Posterior cingulate gyrus (tissue), 11 donors: ENCODE data around the gene RCC2.
"Not testable (repeated sequence)": the region's sequence is repeated elsewhere in the genome, so short reads cannot be mapped to it uniquely, and the experiment has no call there.

Source experiments
- DNase-seq, 10 donors: peaks; one replicate each; pipeline versions ENCODE4 v3.0.0 to v3.0.0-alpha.2; 2020 to 2021; ENCODE audit warnings: mixed read lengths in 3 of 10
- intact Hi-C: fragments of 100-400 bp; cut with DNase I; formaldehyde crosslinking; loops from one replicate; pipeline ENCODE4 v1.15.1; 2023

Gene RCC2

DNA sequence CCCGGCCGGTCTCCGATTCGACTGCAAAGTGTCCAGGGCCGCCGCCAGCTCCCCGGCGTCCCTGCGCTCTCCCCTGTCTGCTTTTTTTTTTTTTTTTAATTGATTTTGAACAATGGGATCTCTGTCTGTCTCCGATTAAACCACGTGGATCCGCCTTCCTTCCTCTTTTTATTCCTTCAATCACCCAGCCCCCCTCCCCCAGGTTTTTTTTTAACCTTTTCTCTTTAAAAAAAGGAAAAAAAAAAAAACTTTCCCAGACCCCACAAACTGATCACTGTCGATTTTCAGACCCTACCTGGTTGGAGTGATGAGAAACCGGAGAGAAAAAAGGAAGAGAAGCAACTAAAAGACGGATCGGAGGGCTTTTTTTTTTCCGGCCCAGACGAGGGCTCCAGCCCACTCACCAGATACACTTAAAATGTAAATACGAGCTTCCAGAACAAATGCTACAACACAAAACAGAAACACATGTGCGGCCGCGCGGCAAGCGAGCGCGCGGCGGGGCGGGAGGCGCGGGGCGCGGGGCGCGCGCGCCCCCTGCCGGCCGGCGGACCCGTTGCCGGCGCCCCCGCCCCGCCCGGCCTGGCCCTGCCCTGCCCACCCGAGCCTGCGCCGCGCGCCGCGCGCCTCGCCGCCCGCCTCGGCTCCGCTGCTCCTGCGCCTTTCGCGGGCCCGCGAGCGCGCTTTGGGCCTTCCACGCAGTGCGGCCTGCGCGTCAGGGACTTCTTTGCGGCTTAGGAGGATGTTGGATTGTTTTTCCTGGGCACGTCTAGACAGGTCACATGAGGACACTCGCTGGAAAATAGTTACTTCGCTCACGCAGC lies at the start of gene RCC2:
Gene RCC2 (minus strand): TSS at position 428 of the 824 bp plus-strand sequence. CDS start 1,163 bp downstream, outside the sequence.
- peak; percentile 25 to 96 (median 69) for DNase-seq
- intact Hi-C loops: loop anchor here (1.0 to 5.0 kb wide), 2 partner anchors 20 to 382 kb away; no protein-coding TSS in a partner anchor

GRCh38 chr1:17486242-17486641 lies 46.8 kb upstream of the RCC2 start:
- no peak for DNase-seq
- intact Hi-C loops: no loop called here

- intact Hi-C loops: no loop called here
- peak in 1 of 10 donors; percentile 16 for DNase-seq
Measured at GRCh38 chr1:17485281-17485680, 45.8 kb upstream of the RCC2 start.

DNA sequence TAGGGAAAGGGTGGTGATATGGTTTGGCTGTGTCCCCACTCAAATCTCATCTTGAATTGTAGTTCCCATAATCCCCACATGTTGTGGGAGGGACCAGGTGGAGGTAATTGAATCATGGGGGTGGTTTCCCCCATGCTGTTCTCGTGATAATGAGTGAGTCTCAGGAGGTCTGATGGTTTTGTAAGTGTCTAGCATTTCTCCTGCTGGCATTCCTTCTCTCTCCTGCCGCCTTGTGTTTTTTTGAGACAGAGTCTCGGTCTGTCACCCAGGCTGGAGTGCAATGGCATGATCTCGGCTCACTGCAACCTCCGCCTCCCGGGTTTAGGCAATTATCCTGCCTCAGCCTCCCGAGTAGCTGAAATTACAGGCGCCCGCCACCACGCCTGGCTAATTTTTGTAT lies 42.5 kb upstream of the RCC2 start:
- intact Hi-C loops, DNase-seq: not testable (repeated sequence)

DNA sequence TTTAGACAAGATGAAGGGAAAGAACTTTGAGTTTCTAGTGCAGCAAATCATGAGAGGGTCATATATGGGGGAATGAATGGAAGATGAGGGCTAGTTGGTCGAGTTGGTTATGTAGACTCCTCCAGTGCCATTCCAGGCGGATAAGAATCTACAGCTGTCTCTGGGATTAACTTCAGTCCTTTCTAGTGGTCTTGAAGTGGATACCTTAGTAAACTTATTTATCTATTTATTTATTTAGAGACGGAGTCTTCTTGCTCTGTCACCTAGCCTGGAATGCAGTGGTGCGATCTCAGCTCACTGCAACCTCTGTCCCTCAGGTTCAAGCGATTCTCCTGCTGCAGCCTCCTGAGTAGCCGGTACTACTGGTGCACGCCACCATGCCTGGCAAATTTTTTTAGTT lies 41.4 kb upstream of the RCC2 start:
- DNase-seq: no peak
- intact Hi-C loops: no loop called here

DNA sequence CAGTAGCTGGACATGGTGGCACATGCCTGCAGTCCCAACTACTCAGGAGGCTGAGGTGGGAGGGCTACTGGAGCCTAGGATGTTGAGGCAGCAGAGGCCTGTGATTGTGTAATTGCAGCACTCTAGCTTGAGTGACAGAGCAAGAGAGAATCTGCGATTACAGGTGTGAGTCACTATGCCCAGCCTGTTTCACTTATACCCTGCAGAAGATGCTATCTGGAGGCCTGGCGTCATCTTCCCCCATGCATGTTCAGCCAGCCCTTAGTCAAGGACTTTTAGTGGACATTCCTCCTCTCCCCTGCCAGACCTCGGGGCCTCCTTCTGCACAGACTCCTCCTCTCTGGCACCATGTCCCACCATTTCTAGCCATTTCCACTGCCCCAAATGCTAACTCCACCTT lies 36.3 kb upstream of the RCC2 start:
- intact Hi-C loops: no loop called here
- DNase-seq: peak in 1 of 10 donors; percentile 7

- DNase-seq: peak in 1 of 10 donors; percentile 37
- intact Hi-C loops: not testable (repeated sequence)
Measured at GRCh38 chr1:17474836-17475555, 35.5 kb upstream of the RCC2 start.

DNA sequence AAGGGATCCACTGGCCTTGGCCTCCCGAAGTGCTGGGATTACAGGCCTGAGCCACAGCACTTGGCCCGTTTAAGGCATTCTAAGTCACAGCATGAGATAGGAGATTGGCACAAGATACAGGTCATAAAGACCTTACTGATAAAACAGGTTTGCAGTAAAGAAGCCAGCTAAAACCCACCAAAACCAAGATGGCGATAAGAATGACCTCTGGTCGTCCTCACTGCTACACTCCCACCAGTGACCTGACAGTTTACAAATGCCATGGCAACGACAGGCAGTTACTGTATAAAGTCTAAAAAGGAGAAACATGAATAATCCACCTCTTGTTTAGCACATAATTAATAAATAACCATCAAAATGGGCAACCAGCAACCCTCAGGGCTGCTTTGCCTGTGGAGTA lies 33.3 kb upstream of the RCC2 start:
- no peak for DNase-seq
- intact Hi-C loops: no loop called here

- intact Hi-C loops: no loop called here
Measured at GRCh38 chr1:17471393-17471792, 31.9 kb upstream of the RCC2 start.

DNA sequence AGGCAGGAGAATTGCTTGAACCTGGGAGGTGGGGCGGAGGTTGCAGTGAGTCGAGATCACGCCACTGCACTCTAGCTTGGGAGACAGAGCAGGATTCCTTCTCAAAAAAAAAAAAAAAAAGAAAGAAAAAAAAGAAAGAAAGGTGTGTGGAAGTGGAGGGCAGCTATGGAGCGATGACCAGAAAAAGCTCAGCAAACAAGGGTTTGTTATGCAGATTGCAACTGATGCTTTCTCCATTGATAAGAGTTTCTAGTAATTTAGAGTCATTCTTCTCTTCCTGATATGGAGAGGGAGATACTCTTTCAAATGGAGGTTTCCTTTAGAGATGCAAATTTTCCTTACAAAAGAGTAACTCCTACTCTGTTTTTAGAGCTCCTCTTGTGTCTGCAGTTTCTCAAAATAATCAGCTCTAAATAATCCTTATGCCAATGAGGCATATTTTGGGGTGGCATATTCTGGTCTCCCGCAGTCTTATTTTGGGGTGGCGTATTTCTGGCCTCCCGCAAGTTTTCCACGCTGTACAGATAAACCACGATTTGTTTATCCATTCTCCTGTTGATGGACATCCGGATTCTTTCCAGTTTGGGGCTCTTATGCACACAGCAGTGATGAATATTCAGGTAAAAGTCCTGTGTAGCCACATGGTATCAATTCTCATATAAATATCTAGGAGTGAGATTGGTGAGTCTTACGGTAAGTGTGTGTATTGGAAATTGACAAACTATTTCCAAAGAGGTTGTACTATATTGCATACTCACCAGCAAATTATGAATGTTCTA lies 30.7 kb upstream of the RCC2 start:
- intact Hi-C loops: no loop called here
- DNase-seq: no peak

More at GRCh38 chr1:17471393-17471792, 31.9 kb upstream of the RCC2 start:
- no peak for DNase-seq

DNA sequence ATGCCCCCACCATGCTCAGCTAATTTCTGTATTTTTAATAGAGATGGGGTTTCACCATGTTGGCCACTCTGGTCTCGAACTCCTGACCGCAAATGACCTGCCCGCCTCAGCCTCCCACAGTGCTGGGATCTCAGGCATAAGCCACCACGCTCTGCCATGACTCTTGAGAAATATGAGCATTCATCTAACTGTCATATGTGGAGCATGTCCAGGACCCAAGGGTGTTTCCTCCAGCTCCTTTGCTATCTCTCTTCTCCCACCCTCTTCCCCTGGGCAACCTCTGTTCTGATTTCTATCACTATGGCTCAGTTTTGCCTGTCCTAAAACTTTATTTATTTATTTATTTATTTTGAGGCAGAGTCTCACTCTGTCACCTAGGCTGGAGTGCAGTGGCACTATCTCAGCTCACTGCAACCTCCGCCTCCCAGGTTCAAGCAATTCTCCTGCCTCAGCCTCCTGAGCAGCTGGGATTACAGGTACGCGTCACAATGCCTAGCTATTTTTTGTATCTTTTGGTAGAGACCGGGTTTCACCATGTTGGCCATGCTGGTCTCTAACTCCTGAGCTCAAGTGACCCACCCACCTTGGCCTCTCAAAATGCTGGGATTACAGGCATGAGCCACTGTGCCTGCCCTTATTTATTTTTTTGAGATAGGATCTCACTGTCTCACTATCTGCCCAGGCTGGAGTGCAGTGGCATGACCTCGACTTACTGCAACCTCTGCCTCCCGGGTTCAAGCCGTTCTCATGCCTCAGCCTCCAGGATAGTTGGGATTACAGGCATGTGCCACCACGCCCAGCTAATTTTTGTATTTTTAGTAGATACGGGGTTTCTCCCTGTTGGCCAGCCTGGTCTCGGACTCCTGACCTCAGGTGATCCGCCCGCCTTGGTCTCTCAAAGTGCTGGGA lies 29.1 kb upstream of the RCC2 start:
- DNase-seq, intact Hi-C loops: not testable (repeated sequence)

DNA sequence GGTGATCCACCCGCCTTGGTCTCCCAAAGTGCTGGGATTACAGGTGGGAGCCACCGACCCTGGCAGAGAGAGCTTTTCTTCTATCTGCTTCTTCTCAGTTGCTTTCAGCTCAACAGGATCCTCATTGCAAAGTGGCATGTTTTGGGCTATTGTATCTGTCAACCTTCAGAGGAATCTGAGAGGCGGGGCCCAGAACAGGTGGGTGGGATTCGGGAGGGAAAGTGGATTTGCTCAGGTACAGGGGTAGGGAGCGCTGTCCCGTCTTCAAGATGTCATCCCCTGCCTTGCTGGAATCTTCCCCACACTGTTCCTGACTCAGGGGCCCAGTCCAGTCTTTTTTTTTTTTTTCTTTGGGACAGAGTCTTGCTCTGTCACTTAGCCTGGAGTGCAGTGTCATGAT lies 26.9 kb upstream of the RCC2 start:
- intact Hi-C loops: no loop called here
- no peak for DNase-seq

DNA sequence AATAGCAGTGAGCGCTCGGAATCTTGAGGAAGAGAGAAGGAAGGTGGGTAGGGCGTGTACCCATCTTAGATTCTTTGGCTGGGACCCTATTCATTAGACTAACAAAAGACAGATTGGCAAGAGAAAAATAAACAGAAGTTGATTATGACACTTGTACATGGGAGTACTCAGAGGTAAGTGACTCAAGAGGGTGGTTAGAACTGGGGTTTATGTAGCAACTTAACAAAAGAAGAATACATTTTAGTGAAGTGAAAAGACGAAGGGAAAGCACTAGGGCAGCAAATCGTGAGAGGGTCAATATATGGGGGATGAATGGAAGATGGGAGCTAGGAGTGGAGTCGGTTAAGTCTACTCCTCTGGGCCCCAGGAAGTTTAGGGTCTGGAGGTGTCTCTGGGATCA lies 25.8 kb upstream of the RCC2 start:
- intact Hi-C loops: no loop called here
- no peak for DNase-seq

GRCh38 chr1:17463991-17464390 lies 24.5 kb upstream of the RCC2 start:
- intact Hi-C loops: no loop called here
- no peak for DNase-seq

DNA sequence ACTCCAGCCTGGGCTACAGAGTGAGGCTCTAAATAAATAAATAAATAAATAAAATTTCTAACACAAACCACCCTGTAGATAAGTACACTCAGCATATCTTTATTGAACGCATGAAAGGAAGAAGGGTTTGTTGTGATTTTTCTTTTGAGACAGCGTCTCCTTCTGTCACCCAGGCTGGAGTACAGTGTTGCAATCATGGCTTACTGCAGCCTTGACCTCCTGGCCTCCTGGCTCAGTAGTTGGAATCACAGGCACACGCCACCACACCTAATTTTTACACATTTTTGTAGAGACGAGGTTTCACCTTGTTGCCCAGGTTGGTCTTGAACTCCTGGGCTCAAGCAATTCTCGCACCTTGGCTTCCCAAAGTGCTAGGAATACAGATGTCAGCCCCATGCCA lies 23.2 kb upstream of the RCC2 start:
- no peak for DNase-seq
- intact Hi-C loops: no loop called here

GRCh38 chr1:17460219-17460618 lies 20.7 kb upstream of the RCC2 start:
- DNase-seq: peak in 1 of 10 donors; percentile 73
- intact Hi-C loops: no loop called here

GRCh38 chr1:17458794-17459193 lies 19.3 kb upstream of the RCC2 start:
- intact Hi-C loops: no loop called here
- DNase-seq: no peak

- intact Hi-C loops: no loop called here
Measured at GRCh38 chr1:17452686-17453085, 13.2 kb upstream of the RCC2 start.

GRCh38 chr1:17452203-17452602 lies 12.7 kb upstream of the RCC2 start:
- DNase-seq, intact Hi-C loops: not testable (repeated sequence)

More at GRCh38 chr1:17452686-17453085, 13.2 kb upstream of the RCC2 start:
- no peak for DNase-seq

DNA sequence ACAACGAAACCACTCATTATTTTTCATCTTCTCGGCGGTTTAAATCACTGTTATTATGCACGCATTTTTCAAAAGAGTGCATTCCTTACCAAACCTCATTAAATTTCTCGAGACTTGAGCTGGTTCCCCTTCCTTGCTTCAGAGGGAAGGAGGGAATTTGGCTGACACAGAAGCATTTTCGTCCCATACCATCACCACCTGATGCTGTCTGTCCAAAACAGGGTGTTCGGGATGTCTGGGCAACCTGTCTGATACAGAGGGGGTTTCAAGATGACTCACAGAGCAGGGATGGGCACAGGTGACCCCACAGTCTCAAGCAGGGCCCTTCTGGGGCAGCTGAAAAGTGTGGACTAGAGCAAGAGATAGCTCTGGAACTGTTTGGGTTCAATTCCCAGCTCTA lies 12.3 kb upstream of the RCC2 start:
- no peak for DNase-seq
- intact Hi-C loops: no loop called here
